HTR-8/SVneo (cell line): ENCODE measurements around the gene SH3TC2.
A peak's percentile ranks its signal among the peaks of the same experiment; 100 is the strongest.

Experiments used
- DNase-seq: peaks from one replicate; pipeline ENCODE4 v3.0.0; 2011; ENCODE audit warnings: low spot score, mixed read lengths; ENCODE audit not compliant: insufficient read length
- FAIRE-seq: peaks from 2 replicates; lab custom pipeline; 2011; peaks lifted over from hg19 to GRCh38; lab: Jason Lieb, UNC

Gene SH3TC2

DNA sequence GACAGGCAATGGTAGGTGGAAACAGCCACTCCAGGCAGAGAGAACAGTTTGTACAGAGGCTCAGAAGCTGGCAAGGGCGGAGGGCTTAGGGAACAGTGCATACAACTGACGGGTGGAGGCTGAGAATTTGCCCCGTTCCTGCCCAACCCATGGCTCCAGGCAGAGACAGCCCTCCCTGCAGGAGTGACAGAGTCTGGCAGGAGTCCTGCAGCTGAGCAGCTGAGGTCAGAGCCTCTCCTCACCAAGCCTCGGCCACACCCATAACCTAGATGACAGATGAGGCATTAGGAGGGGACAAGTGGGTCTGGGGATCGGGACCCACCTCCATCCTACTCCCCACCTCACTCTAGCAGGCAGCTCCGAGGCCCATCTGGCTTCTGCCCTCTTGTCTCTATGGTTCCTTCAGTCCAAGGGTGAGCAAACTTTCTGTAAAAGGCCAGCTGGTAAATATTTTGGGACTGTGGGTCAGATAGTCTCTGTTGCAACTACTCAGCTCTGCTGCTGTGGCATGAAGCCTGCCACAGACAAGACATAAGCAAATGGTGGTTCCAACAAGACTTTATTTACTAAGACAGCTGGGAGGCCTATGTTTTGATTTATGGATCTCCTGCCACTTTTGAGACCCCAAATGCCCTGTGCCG is 83.7 kb downstream of the SH3TC2 start:
- peak; percentile 16 for FAIRE-seq

GRCh38 chr5:148978370-148979082 is 84.3 kb downstream of the SH3TC2 start:
- DNase-seq, result no peak
- no peak for FAIRE-seq

More for the DNA sequence above, 83.7 kb downstream of the SH3TC2 start:
- DNase-seq, result no peak

DNA sequence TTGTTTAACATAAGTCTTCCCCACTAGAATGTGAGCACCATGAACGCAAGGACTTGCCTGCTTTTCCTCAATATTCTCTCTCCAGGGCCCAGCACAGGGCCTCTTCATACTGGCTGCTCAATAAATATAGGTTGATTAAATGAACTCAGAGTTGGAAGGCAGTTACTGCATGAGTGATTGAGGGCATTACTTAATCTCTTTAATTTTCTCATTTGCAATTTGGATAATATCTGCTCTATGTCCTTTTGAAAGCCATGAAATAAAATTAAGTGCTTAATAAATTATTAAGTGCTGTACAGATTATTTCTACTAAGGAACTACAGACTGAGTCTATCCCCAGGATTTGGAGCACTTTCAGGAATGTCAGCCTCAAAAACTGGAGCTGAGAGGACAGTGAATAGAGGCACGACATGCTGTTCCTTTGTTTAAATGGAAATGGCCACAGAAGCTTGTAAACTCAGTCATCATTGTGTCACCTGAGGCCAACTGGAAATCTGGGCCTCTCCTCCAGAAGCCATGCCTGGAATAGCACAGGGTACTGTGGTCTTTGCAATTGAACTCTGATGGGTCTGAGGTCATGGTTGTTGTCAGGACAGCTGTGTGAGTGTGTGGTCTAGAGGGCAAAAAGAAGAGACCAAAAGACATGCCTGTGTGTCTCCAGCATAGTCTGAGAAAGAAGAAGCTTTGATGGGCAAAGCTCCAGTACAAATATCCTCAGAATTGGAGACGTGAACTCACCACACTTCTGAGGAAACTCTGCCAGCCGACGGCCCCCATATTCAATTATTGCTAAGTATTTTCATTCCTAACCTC is 86.1 kb downstream of the SH3TC2 start:
- FAIRE-seq, result no peak
- DNase-seq, result peak; percentile 59

DNA sequence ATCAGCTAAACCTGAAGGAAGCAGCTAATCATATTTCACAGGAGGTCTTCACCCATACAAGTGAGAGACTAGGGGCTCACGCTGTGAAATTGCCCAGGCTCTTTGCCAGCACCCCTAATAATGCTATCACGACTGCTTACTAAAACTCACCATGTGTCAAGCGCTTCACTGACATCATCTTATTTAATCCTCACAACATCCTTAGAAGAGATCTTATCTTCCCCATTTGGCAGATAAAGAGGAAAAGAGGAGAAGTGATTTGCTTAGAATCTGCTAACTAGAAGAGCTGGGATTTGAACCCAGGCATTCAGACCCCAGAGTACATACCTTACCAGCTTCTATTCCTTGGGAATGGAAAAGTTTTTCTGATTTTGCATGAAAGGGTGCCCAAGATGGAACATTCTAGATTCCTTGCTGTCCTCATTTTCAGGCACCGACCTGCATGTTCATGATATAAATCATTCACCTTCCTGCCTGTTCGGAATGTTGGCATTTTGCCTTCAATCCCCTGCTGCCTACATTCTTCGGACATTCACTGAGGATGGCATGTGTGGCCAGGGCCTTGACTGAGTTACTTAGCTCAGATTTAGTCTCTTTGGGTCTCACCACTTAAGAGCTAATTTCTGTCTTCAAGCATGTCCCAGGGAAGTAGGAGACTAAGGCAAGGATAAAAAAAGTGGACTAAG is 88.1 kb downstream of the SH3TC2 start:
- no peak for FAIRE-seq

GRCh38 chr5:148973455-148973854 is 89.4 kb downstream of the SH3TC2 start:
- FAIRE-seq (no peak), DNase-seq (no peak)

More for the DNA sequence above, 88.1 kb downstream of the SH3TC2 start:
- no peak for DNase-seq

DNA sequence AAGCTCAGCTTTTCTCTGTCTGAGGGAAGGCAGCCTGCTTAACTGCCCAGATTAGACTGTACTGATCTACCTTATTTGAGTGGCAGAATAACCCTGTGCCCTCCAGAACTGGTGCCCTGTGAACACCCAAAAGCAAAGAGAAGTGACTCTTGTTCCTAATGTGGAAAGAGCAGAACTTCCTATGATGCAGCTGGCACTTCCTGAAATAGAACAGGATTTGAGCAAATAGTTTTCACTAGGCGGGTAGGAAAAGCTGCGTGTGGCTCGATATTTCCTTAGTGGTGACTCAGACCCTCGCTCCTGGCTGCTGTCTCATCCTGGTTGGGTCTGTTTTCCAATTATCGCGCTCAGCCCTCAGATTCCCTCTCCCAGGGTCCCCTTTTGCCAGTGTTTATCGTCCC is 89.9 kb downstream of the SH3TC2 start:
- FAIRE-seq (no peak), DNase-seq (peak; percentile 60)

DNA sequence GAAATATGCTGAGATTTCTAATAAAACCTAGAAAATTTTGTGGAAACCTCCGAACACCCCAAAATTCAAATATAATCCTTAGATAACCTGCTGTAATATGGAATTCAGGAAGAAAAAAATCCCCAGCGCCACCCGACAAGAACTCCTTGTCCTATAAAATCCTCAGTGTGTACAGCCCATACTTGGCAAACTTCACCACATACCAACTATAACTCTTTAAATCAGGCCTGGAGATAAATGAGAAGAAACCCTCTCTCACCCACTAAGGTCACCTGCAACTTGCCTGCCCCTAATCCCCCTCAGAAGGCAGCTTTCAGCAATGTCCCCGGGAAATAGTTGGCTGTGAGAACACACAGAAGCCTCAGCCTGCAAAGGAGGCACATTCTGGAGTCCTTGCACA is 90.5 kb downstream of the SH3TC2 start:
- DNase-seq, result no peak
- FAIRE-seq, result no peak

- FAIRE-seq (no peak), DNase-seq (no peak)
Observed at GRCh38 chr5:148970876-148971275, 92.0 kb downstream of the SH3TC2 start.

- FAIRE-seq, result no peak
- DNase-seq, result no peak
Observed at GRCh38 chr5:148970228-148970627, 92.6 kb downstream of the SH3TC2 start.

- DNase-seq (no peak), FAIRE-seq (no peak)
Observed at GRCh38 chr5:148969291-148969690, 93.6 kb downstream of the SH3TC2 start.

- FAIRE-seq, result no peak
- DNase-seq, result no peak
Observed at GRCh38 chr5:148968311-148968710, 94.6 kb downstream of the SH3TC2 start.

- FAIRE-seq, result no peak
- no peak for DNase-seq
Observed at GRCh38 chr5:148967783-148968182, 95.1 kb downstream of the SH3TC2 start.

DNA sequence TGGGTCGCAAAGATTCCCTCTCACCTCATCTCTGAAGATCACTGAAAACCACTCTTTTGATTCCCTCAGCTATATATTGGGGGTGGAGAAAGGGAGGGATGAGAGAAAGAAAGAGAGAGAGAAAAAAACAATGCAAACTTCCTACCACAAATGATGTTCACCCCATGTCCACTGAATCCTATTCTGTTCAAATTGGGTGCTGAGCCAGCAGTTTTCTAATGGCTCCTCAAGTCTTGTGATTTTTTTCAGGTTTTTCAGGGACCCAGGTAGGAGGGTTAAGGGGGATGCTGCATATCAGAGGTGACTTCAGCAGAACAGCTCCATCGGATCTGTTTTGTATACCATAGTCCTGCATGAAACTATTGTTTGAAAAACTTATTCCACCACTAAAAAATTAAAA is 95.9 kb downstream of the SH3TC2 start:
- DNase-seq (no peak), FAIRE-seq (no peak)

- FAIRE-seq, result no peak
- DNase-seq, result no peak
Observed at GRCh38 chr5:148966348-148966747, 96.5 kb downstream of the SH3TC2 start.

DNA sequence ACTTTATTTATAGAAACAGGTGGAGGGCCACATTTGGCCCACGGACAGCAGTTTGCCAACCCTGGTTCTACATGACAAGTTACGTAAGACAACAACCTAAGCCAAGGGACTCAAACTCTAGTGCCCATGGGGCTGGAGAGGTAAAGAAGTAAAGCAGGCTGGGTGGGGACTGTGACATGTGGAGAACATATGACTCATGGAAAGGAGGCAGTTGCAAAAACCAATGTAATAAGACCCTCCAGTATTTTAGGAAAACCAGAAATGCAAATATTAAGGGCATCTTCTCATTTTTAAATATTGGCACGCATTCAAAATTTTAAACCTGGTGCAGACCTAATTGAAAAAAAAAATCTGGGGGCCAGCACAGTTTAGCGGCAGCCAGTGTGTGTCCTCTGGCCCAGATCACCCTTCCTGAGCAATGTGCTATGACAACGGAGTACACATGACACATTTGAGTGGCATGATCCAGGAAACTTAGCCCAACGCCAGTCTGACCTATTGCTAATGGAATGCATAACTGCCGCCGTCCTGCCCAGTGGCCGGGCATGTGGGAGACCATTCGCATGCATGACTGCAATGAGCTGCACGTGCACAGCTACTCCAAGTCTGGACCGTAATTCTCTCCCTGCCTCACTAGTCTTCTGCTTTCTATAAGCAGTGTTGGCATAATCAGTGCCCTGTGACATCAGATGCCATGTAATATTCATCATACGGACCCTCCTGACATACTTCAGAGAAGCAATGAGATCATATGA is 97.2 kb downstream of the SH3TC2 start:
- FAIRE-seq (peak; percentile 99), DNase-seq (peak; percentile 87)

- DNase-seq (no peak), FAIRE-seq (no peak)
Observed at GRCh38 chr5:148963664-148964063, 99.2 kb downstream of the SH3TC2 start.

- FAIRE-seq (no peak), DNase-seq (no peak)
Observed at GRCh38 chr5:148962761-148963324, 100.0 kb downstream of the SH3TC2 start.

DNA sequence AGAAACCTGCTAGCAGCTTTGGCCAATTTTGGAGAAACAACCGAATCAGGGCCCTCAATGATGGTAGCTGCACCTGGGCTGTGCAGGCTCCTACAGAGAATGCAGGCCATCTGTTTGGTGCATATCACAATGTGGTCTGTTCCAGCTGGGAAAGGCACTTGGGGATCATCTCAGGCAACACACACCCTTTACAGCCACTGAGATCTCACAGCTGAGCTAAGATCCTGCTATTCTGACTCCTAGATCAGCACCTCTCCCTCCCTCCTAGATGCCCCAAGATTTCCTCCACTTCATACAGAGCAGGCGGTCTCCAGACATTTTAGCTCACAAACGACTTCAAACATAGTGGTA is 100.7 kb downstream of the SH3TC2 start:
- FAIRE-seq (no peak), DNase-seq (no peak)
